ENCODE measurements around the gene EIF4H.

Gene EIF4H

GRCh38 chr7:74228951-74229900 lies 55.1 kb downstream of the EIF4H start:
- DNase-seq = no peak

DNA sequence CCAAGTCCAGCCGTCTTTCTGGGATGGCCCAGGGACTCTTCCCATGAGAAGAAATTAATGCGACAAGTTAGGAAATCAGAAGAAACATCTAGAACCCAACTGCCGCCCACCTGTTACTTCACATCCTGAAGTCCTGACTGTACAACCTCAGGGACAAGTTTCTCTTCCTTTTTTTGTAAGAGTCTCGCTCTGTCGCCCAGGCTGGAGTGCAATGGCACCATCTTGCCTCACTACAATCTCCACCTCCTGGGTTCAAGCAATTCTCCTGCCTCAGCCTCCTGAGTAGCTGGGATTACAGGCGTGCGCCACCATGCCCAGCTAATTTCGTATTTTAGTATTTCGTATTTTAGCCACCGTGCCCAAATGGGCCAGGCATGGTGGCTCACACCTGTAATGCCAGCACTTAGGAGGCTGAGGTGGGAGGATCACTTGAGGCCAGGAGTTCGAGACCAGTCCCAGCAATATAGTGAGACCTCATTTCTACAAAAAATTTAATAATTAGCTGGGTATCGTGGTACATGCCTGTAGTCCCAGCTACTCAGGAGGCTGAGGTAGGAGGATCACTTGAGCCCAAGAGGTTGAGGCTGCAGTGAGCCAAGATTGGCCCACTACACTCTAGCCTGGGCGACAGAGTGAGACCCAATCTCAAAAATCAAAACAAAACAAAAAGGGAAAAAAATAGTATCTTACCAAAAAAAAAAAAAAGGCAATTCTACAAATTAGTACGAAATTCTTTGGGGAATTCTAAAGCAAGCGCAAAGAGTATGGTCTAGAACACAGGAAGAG lies 56.5 kb downstream of the EIF4H start:
- DNase-seq = no peak

- DNase-seq = no peak
Measured at GRCh38 chr7:74231232-74231590, 57.1 kb downstream of the EIF4H start.

- DNase-seq = no peak
Measured at GRCh38 chr7:74233655-74234285, 59.6 kb downstream of the EIF4H start.

DNA sequence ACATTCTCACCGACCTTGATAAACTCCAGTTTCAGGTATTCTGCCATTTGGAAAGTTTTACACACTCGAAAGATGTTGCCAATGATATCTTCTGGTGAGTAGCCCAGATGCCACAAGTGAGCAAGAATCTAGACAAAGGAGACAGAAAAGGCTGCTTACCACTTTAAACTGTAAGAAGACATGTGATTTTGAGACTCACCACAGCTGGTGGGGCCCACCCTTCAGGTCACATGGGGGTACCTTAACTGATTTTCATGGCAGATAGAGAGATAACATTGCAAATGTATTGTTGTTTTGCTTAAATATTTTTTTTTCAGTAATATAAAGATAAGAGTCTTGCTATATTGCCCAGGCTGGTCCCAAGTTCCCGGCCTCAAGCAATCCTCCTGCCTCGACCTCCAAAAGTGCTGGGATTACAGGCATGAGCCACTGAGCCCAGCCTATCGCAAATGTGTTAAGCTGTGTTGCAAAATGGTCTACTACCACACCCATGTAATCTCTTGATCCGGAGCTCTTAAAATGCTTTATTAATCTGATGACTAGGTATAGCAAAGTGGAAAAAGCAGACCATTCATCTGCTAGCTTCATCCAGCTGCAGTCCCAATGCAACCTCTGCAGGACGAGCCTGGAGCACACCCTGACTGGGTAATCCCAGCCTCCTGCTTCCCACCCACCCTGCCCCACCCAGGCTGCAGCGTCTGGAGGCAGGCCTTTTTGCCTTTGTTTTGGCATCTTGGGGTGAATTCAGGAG lies 61.5 kb downstream of the EIF4H start:
- DNase-seq = no peak

DNA sequence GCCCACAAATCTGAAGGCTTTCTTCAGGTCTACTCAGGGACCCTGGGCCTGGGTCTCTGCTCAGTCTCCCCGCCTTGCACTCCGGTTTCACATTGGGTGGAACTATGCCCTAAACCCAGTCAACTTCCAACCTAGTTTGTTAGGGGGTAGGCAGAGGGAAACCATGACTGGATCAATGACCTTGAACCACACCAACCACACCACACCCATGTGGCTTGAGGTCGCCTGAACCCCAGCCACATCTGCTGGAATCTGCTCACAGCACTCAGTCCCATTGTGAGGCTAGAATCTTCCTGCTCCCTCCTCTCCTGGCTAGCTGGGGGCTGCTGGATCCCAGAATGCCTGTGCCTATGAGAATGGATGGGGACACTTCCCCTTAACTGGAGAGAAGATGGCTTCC lies 62.1 kb downstream of the EIF4H start:
- no peak for DNase-seq

DNA sequence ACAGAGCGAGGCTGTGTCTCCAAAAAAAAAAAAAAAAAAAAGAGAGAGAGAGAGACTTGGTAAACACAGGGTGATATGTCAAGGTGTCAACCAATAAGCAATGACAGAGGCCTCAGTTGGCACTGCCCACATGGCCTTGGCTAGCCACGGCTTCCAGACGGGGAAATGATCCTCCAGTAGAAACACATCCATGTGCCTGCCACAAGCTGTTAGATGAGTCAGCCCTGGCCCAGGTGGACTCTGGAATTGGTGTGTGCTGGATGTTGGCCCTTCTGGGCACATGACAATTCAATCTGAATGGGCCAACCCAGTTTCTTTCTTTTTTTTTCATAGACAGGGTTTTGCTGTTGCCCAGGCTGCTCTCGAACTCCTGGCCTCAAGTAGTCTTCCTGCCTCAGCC lies 66.3 kb downstream of the EIF4H start:
- no peak for DNase-seq

DNA sequence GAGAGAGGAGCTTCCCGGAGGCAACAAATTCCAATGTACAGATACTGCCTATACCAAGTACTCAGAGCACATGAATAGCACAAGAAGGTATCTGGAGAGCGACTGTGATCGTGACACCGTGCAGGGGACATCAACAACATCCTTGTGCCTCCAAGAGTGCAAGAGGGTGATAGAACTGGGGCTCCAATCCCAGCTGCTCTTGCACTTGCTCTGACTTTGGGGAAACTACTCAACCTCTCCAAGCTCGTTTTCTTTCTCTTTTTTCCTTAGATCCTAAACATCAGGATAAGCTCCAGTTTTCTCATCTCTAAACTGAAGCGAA lies 67.9 kb downstream of the EIF4H start:
- no peak for DNase-seq

- no peak for DNase-seq
Measured at GRCh38 chr7:74246497-74246896, 72.3 kb downstream of the EIF4H start.

All from NCI-H82 (cell line).